ENCODE results near the gene GRID1.
"Not testable (repeated sequence)": the region's sequence is repeated elsewhere in the genome, so short reads cannot be mapped to it uniquely, and the experiment has no call there.

GRID1 gene

DNA sequence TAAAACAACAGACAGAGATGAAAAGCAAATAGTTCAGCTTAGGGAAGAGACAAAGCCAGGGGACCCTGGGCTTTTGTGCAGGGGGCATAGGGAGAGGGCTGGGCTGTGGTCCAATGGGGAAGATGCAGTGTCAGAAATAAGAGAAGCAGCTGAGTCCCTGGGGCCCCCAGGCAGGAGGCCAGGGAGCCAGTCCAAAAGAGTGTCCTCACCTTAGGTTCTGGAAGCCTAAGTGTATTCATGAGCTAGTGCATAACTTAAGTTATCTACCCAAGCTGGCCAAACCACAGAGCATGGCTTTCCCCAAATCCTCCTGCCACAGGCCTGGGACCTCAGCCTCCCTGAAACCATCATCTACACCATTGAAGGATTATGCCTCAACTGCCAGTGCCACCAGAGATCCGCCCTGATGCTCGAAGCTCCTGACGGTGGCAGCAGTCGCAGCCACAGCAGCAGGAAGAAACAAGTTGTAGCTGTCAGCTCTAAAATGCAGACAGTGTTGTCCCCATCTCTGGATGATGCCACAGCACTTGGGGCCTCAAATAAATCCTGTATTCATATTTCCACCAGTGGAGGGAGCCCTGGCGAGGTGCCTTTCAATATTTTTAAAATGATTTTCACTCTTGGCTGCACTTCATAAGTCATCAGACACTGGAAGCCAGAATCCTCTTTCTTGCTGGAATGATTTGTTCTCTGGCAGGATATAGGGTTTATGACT, 574.6 kb downstream of the GRID1 start:
- DNase-seq (ENCODE audit: low spot score): no peak

DNA sequence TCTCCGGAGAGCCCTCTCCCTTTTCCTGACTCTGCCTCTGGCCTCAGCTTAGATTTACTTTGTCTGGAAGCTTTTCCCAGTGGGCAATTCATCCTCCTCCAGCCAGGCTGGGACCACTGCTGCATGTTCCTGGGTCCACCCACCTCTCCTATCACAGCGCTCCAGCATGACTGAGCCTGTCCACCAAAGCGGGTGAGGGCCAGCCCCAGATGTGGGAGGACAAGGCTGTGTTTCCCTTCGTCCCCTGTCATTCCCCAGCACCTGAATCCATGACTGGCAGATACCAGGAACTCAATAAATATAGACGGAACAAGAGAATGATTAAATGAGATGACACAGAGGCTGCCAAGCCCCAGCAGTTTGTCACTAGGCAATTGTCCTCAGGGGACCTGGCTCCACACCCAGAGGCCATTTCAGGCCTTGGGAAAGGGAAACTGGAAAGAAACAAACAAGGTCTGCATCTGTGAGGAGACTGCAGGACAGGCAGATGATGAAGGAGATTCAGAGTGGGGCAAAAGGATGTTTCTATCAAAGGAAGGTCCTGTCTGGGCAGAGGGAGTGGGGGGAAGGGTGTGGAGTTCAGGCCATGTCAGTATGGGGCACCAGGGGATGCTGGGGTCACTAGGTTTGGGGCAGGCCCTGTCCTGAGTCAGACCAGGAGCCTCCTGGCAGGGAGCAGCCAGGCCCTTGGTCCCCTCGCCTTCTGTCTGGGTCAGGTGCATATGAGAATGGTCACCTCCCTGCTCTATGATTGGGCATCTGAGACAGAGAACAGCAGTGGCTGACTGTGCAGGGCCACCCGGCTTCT, 576.4 kb downstream of the GRID1 start:
- DNase-seq (ENCODE audit: low spot score): no peak

DNA sequence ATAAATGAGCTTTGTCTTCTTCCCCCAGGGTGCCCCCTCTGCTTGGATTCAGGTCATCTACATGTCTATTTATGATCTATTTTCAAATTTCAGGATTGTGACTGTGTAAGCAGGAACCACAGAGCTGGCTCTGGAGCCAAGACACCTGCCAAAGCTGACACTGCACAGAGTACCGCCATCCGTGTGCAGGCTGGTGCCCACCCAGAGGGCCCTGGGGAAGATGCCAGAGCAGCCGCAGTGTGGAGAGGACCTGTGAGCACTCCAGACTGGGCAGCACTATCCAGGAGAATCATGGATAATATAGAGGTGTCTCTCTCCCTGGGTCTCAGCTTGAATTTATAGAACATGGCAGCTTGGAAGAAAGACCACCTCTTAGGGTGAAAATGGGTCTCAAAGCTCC, 577.5 kb downstream of the GRID1 start:
- no peak for DNase-seq (ENCODE audit: low spot score)

DNA sequence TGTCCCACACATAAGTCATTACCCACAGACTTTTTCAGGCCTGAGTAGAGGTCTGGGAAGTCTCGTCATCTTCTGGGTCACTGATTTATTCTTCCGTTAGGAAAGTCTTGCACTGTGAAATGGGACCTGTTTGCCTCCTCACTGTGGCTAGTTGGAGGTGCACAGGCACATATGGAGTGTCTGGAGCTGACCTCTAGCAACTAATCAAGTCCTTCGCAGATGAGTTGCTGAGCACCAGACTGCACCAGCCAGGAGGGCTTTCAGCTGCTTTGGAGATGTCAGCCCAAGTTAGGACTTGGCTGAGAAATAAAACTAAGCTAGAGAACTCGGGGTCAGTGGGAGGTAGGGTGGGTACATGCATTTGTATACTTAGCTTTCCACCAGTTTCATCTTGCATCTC, 578.0 kb downstream of the GRID1 start:
- no peak for DNase-seq (ENCODE audit: low spot score)

DNA sequence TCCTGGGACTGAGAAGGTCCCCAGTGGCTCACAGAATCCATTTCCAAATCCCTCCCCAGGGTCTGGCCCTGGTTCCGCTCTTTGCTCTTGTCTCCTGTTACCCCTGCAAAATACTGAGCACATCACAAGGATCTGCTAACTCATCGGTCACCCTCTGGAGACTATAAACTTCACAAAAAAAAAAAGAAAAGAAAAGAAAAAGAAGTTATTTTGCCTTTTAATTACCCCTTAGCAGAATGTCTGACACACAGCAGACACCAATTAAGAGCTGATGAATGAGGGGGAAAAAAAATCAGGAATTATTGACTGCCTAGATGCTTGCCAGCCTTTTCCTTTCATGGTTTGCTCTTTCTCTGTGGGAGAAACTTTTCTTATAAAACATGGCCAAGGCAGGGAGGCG, 578.7 kb downstream of the GRID1 start:
- DNase-seq (ENCODE audit: low spot score): no peak

DNA sequence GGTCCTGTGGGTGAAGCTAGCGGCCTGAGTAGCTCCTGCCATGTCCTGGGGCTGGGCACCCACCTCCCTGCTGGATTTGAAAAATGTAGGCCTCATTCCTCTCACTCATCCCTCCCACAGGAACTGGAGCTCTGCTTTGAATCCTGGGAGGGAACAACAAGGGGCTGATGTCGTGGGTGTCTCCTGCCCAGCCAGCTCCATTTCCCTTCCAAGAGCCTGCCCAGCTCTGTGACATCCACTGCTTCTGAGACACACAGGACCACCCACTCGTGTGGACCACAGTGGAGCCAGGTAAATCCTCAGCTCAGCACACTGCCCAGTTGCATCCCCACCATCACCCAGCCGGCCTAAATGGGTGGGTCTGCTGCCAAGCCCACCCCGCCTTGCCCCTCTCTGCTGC, 579.2 kb downstream of the GRID1 start:
- DNase-seq (ENCODE audit: low spot score): no peak

DNA sequence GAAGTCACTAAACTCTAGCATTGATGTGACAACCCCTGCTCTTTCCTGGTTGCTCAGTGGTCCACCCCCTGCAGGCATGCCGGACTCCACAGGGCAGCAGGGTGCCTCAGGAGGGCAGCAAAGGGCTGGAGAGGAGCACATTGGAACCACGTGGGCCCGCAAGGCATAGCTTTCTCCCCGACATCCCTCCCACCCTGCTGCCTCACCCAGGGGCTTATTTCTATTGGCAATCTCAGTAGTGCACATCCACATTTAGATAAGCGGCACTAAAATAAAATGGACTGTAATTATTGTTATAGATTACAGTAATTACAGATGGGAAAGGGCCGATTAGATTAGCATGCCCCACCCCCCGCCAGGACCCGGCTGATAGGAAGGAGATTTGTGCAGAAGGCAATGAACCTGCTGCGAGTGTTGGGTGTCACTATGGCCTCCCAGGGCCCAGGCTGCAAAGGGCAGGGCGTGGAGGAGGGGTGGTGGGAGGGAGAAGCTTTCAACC, 580.1 kb downstream of the GRID1 start:
- DNase-seq (ENCODE audit: low spot score): no peak

DNA sequence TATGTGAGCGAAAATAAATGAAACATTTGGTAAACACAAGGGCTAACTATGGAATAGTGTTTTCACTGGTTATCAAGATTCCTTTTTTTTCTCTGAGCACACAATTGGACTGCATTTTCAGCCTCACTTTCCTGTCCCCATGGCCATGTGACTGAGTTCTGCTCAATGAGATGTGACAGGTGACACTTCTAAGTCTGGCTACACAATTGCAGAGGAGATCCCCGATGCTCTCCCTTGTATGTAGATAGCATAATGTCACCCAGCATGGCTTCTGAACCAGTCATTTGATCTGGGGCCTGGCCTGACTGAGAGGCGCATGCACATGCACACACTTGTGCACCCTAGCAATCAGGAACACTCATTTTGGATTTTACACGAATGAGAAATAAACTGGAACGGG, 581.8 kb downstream of the GRID1 start:
- DNase-seq (ENCODE audit: low spot score): no peak

DNA sequence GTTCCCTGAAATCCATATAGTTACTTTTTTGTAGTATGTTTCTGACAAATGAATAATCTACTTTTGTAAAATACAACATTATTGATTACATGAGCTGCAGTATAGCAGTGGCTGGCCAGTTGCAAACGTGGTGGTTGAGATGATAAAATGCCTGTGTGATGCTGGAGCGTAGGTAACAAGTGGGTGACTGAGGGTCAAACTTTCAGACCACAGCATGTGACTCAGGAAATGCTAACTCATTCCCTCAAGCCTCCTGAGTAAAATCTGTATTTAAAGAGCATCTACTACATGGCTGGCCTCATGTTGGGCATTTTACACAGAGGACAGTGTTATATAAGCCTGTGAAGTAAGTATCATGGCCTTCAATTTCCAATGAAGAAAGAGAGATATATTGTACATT, 585.2 kb downstream of the GRID1 start:
- no peak for DNase-seq (ENCODE audit: low spot score)

DNA sequence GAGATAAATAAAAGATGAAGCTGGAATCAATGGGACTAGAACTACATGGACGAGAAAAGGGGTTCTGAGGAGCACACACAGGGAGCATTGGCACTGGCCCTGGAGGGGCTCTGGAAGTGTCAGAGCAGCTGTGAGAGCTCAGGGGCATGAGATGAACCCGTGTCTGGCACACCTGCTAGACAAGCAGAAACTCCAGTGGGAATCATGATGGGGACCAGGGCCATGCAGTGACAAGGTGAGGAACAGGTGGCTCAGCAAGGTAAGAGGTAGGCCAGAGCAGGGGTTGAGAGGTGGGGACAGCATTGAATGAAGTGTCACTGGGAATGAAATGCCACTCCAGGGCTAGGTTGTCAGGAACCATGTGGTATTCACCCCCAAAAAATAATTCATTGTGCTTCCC, 588.5 kb downstream of the GRID1 start:
- DNase-seq (ENCODE audit: low spot score): no peak

DNA sequence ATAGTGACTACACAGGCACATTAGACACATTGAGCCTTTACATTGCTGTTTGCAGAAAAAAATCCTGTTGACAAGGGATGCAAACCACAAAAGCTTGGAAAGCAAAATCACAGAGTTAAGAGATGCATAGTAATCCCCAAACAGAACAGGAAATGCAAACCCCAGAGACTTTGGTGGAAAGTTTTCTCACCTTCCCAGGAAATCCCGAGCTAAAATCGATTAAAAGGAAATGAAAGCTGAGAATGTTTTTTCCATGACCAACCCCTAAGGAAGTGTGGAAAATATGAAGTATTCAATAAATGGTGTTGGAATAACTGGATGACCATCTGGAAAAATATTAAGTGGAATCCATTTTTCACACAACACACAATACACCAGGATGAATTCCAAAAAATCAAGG, 598.7 kb downstream of the GRID1 start:
- DNase-seq (ENCODE audit: low spot score): no peak

DNA sequence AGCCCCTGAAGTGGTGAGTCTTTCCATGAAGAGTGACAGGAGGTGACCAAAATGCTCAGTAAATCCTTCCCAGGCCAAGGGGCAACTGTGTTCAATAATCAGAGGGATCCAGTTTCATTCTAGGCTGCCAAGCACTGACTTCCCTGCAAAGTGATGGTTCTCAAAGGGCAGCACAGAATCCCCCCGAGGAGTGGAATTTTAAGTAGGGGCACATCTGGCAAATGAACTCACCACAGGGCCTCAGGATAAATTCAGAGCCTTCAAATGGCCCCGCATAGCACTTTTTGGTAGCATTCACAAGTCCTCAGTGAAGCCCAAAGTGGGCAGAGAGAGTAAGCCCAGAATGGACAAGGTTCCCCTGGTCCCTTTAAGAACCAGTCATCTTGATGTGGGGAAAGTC, 602.5 kb downstream of the GRID1 start:
- DNase-seq (ENCODE audit: low spot score): no peak

DNA sequence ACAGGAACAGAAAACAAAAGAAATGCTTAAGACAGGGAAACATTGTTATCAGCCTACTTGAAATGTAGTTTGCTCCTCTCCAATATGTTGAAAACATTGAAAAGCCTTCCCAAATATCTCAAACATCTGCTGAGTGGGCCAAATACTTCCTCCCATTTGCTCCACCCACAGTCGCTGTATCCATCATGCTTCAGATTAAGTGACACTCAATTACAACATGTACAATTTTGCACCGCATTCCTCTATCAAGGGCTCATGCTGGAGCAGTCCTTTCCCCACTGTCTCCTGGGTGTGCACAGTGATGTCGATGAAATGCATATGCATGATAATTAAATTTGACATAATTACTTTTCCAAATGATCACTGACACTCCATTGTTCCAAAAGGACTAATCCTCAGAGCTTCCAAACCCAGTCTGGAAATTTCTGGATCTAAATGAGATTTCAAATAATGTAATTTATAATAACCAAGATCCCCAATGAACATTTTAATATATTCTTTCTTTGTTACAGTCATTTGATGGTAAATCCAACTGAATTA, 604.6 kb downstream of the GRID1 start:
- no peak for DNase-seq (ENCODE audit: low spot score)

DNA sequence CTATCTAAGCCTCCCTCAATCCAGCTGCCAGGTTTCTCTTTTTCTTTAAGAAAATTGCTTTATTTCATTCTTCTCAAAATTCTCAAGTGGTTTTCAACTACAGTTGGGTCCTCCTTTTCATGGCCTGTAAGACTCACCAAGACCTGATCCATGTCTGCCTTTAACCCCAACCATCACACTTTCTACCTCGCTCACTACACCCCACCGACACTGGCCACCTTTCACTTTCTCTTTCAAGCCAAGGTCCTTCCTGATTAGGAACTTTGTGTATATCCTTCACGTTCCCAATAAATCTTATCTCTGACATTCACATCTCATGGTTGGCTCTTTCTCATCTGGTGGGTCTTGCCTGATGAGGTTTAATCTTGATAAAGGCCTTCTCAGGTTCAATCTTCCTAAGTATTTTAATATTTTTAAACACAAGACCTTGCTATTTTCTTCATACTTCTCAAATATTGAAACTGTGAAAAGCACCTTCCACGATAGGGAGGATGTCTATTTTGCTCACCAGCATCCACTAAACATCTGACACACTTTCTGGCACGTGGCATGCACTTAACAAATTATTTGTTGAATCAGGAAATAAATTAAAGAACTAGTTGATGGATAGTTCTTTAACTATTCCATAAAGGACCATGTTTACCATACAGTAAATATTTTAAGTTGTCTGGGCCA, 624.8 kb downstream of the GRID1 start:
- no peak for DNase-seq (ENCODE audit: low spot score)

DNA sequence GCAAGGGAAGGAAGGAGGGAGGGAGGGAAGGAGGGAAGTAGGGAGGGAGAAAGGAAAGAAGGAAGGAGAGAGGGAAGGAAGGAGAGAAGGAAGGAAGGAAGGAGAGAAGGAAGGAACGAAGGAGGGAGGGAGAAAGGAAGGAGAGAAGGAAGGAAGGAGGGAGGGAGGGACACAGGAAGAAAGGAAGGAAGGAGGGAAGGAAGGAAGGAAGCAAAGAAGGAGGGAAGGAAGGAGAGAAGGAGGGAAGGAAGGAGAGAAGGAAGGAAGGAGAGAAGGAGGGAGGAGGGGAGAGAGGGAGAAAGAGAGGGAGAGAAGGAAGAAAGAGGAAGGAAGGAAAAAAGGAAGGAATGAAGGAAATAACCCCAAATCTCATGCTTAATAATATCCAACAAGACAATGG, 630.6 kb downstream of the GRID1 start:
- no peak for DNase-seq (ENCODE audit: low spot score)

DNA sequence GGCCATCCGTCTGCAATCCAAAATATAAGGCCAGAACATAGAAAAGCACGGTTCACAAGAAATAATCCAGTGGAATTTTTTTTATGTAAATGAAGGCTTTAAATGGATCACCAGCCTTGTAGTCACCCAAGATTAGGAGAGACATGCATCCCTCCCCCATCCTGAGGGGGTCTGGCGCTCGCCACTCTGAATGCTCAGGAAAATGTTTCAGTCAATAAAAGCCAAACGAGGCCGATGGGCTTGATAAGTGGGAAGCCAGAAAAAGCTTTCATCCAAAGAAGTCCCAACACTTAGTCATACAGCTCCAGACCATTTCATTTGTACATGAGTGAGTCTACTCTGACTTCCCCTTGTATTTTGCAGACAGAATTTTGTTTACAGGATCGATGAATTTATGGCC, 631.8 kb downstream of the GRID1 start:
- no peak for DNase-seq (ENCODE audit: low spot score)

DNA sequence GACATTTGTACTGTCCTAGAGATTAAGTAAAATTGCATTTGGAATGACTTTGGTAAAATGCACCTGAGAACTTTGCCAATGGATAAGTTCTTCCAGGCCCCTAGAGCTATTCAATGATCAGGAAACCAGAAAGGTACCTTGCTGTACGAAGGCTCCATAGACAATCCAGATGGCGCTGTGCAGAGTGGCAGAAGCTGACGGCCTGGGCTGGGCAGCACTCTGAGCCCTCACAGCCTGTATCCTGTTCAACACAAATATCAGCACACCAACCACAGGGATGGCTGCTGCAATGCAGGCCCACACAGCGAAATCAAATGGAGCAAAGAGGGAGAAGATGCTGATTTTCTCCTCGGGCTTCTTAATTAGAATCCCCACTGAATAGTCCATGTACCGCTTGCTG, 642.4 kb downstream of the GRID1 start:
- DNase-seq (ENCODE audit: low spot score): no peak

DNA sequence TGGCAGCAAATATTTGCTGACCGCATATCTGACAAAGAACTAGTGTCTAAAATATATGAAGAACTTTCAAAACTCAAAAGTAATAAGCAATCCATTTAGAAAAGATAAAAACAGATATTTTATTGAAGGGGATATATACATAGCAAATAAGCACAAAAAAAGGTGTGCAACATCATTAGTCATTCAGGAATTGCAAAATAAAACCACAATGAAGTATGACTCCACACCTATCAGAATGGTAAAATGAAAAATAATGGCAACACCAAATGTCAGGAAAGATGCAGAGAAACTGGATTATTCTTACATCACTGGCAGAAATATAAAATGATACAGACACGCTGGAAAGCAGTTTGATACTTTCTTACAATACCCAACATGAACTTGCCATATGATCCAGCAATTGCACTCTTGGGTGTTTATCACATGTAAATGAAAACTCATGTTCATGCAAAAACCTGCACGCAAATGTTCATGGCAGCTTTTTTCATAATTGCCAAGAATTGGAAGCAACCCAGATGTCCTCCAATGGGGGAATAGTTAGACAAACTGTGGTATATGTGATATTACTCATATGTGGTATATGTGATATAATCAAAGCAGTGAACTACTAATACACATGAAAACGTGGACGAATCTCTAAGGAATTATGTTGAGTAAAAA, 645.5 kb downstream of the GRID1 start:
- DNase-seq (ENCODE audit: low spot score): no peak

DNA sequence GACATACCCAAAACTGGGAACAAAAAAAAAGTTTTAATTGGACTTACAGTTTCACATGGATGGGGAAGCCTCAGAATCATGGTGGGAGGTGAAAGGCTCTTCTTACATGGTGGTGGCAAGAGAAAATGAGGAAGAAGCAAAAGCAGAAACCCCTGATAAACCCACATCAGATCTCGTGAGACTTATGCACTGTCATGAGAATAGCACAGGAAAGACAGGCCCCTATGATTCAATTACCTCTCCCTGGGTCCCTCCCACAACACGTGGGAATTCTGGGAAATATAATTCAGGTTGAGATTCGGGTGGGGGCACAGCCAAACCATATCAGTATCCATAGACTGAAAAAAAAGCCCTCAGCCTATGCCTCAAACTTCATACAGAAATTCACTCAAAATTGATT, 647.2 kb downstream of the GRID1 start:
- DNase-seq (ENCODE audit: low spot score): no peak

DNA sequence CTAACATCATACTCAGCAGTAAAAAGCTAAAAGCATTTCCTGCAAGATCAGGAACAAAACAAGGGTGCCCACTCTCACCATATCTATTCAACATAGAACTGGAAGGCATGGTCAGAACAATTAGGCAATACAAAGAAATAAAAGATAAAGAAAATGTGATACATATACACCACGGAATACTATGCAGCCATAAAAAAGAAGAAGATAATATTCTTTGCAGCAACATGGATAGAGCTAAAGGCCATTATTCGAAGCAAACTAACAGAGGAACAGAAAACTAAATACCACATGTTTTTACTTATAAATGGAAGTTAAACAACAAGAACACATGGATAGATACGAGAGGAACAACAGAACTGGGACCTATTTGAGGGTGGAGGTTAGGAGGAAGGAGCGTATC, 652.7 kb downstream of the GRID1 start:
- no peak for DNase-seq (ENCODE audit: low spot score)

DNA sequence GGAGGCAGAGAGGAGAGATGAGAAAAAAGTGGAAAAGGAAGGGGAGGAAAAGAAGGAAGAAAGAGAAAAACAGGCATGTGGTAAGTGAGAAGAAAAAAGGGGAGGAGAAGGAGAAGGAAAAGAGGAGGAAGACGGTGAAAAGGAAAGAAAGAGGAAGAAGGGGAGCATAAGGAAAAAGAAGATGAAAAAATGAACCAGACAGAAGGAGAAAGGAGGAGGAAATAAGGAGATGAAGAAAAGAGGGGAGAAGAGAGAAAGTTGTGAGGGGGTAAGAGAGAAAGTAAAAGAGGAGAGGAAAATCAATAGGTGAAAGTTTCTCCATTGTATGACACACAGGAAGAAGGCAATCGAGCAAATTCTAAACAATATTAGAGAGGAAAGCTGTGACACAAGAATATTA, 663.8 kb downstream of the GRID1 start:
- DNase-seq (ENCODE audit: low spot score): no peak

DNA sequence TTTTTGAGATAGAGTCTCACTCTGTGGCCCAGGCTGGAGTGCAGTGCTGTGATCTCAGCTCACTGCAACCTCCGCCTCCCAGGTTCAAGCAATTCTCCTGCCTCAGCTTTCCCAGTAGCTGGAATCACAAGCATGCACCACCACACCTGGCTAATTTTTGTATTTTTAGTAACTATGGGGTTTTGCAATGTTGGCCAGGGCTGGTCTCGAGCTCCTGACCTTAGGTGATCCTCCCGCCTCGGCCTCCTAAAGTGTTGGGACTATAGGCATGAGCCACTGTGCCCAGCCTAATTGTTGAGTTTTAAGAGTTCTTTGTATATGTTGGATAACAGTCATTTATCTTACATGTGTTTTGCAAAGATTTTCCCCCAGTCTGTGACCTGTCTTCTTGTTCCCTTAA, 667.5 kb downstream of the GRID1 start:
- not testable (repeated sequence) for DNase-seq (ENCODE audit: low spot score)

Data from HuH-7.5 (cell line).